ENCODE measurements around the gene NSMF.
"Not testable (repeated sequence)": the region's sequence is repeated elsewhere in the genome, so short reads cannot be mapped to it uniquely, and the experiment has no call there.

Gene NSMF

GRCh38 chr9:137470785-137471184 lies 11.7 kb upstream of the NSMF start:
- POLR2A ChIA-PET, result interaction anchor here (0.9 kb wide), 1 partner anchor 9 kb away, joined by 3 read pairs; no protein-coding TSS in a partner anchor

GRCh38 chr9:137467896-137468295 lies 8.8 kb upstream of the NSMF start:
- ChIA-PET CTCF (no interaction called here), POLR2A (no interaction called here)
- WGBS (ENCODE audit: insufficient coverage), result 92% methylated on average over 6 of the region's 7 CpGs
- Histone ChIP-seq H3K27ac (ENCODE audit: insufficient read depth in 1 of 2, low read depth in 1 of 2, low read length in 2 of 2, poor library complexity in 1 of 2, severe bottlenecking in 2 of 2) (no peak overlapping the region), H3K4me1 (ENCODE audit: control extremely low read depth in 1 of 4, control insufficient read depth in 4 of 4, insufficient read depth in 4 of 4, low read length in 3 of 4) (peaks cover 9 to 27% (median 16%) of the 10 kb centered on the region in 4 experiments), H3K27me3 (replicated peaks in 2 of 5; ENCODE audit: control insufficient read depth in 4 of 5, insufficient read depth in 5 of 5, low read length in 4 of 5) (peaks cover 0 to 27% (median 6%) of the 10 kb centered on the region in 5 experiments), H3K36me3 (ENCODE audit: control insufficient read depth in 4 of 4, insufficient read depth in 4 of 4, low read length in 3 of 4) (no peaks in the 10 kb centered on the region), H3K4me3 (ENCODE audit: control insufficient read depth in 1 of 7, extremely low read depth in 1 of 7, insufficient read depth in 4 of 7, low read depth in 2 of 7, low read length in 6 of 7) (no peak overlapping the region), H3K9me3 (ENCODE audit: control extremely low read depth in 1 of 5, control insufficient read depth in 4 of 5, insufficient read depth in 2 of 5, low read depth in 1 of 5, low read length in 4 of 5) (peaks cover 0 to 26% (median 0%) of the 10 kb centered on the region in 5 experiments)
- DNase-seq, result no peak

More at GRCh38 chr9:137470785-137471184, 11.7 kb upstream of the NSMF start:
- Histone ChIP-seq H3K4me1 (ENCODE audit: control extremely low read depth in 1 of 4, control insufficient read depth in 4 of 4, insufficient read depth in 4 of 4, low read length in 3 of 4) (peaks cover 9 to 25% (median 16%) of the 10 kb centered on the region in 4 experiments), H3K27me3 (replicated peaks in 2 of 5; ENCODE audit: control insufficient read depth in 4 of 5, insufficient read depth in 5 of 5, low read length in 4 of 5) (peaks cover 0 to 20% (median 6%) of the 10 kb centered on the region in 5 experiments), H3K36me3 (ENCODE audit: control insufficient read depth in 4 of 4, insufficient read depth in 4 of 4, low read length in 3 of 4) (no peaks in the 10 kb centered on the region), H3K9me3 (ENCODE audit: control extremely low read depth in 1 of 5, control insufficient read depth in 4 of 5, insufficient read depth in 2 of 5, low read depth in 1 of 5, low read length in 4 of 5) (peaks cover 0 to 26% (median 10%) of the 10 kb centered on the region in 5 experiments), H3K4me3 (ENCODE audit: control insufficient read depth in 1 of 7, extremely low read depth in 1 of 7, insufficient read depth in 4 of 7, low read depth in 2 of 7, low read length in 6 of 7) (peak overlapping the region in 1 of 7 experiments; percentile 37), H3K27ac (ENCODE audit: insufficient read depth in 1 of 2, low read depth in 1 of 2, low read length in 2 of 2, poor library complexity in 1 of 2, severe bottlenecking in 2 of 2) (no peak overlapping the region)
- whole genome bisulfite sequencing (ENCODE audit: insufficient coverage), result no CpG with 5 or more reads among the region's 7 CpGs
- peak; percentile 49 to 92 (median 90) for DNase-seq
- CTCF ChIA-PET, result interaction anchor here (1.1 to 1.6 kb wide), 2 partner anchors 38 to 54 kb away, joined by 3 to 4 read pairs; no protein-coding TSS in a partner anchor

- no peaks in the 10 kb centered on the region for H3K36me3 ChIP-seq (ENCODE audit: control insufficient read depth in 4 of 4, insufficient read depth in 4 of 4, low read length in 3 of 4)
- DNase-seq, result no peak
- no peak overlapping the region for H3K27ac ChIP-seq (ENCODE audit: insufficient read depth in 1 of 2, low read depth in 1 of 2, low read length in 2 of 2, poor library complexity in 1 of 2, severe bottlenecking in 2 of 2)
- ChIA-PET POLR2A (no interaction called here), CTCF (no interaction called here)
- H3K4me3 ChIP-seq (ENCODE audit: control insufficient read depth in 1 of 7, extremely low read depth in 1 of 7, insufficient read depth in 4 of 7, low read depth in 2 of 7, low read length in 6 of 7), result no peak overlapping the region
- WGBS (ENCODE audit: insufficient coverage), result 99% methylated on average over 16 of the region's 16 CpGs
- peaks cover 9 to 34% (median 23%) of the 10 kb centered on the region in 4 experiments for H3K4me1 ChIP-seq (ENCODE audit: control extremely low read depth in 1 of 4, control insufficient read depth in 4 of 4, insufficient read depth in 4 of 4, low read length in 3 of 4)
- peaks cover 0 to 28% (median 0%) of the 10 kb centered on the region in 5 experiments for H3K9me3 ChIP-seq (ENCODE audit: control extremely low read depth in 1 of 5, control insufficient read depth in 4 of 5, insufficient read depth in 2 of 5, low read depth in 1 of 5, low read length in 4 of 5)
- peaks cover 0 to 27% (median 6%) of the 10 kb centered on the region in 5 experiments for H3K27me3 ChIP-seq (replicated peaks in 2 of 5; ENCODE audit: control insufficient read depth in 4 of 5, insufficient read depth in 5 of 5, low read length in 4 of 5)
Observed at GRCh38 chr9:137467161-137467581, 8.0 kb upstream of the NSMF start.

- H3K27ac ChIP-seq (ENCODE audit: insufficient read depth in 1 of 2, low read depth in 1 of 2, low read length in 2 of 2, poor library complexity in 1 of 2, severe bottlenecking in 2 of 2); H3K36me3 ChIP-seq (ENCODE audit: control insufficient read depth in 4 of 4, insufficient read depth in 4 of 4, low read length in 3 of 4); CTCF ChIA-PET; DNase-seq; POLR2A ChIA-PET; H3K4me3 ChIP-seq (ENCODE audit: control insufficient read depth in 1 of 7, extremely low read depth in 1 of 7, insufficient read depth in 4 of 7, low read depth in 2 of 7, low read length in 6 of 7): not testable (repeated sequence)
- peaks cover 0 to 27% (median 3%) of the 10 kb centered on the region in 5 experiments for H3K27me3 ChIP-seq (replicated peaks in 2 of 5; ENCODE audit: control insufficient read depth in 4 of 5, insufficient read depth in 5 of 5, low read length in 4 of 5)
- WGBS (ENCODE audit: insufficient coverage), result 95% methylated on average over 25 of the region's 35 CpGs
- peaks cover 0 to 28% (median 0%) of the 10 kb centered on the region in 5 experiments for H3K9me3 ChIP-seq (ENCODE audit: control extremely low read depth in 1 of 5, control insufficient read depth in 4 of 5, insufficient read depth in 2 of 5, low read depth in 1 of 5, low read length in 4 of 5)
- peaks cover 9 to 41% (median 29%) of the 10 kb centered on the region in 4 experiments for H3K4me1 ChIP-seq (ENCODE audit: control extremely low read depth in 1 of 4, control insufficient read depth in 4 of 4, insufficient read depth in 4 of 4, low read length in 3 of 4)
Observed at GRCh38 chr9:137466389-137467085, 7.4 kb upstream of the NSMF start.

- no peak for DNase-seq
- no peaks in the 10 kb centered on the region for H3K36me3 ChIP-seq (ENCODE audit: control insufficient read depth in 4 of 4, insufficient read depth in 4 of 4, low read length in 3 of 4)
- CTCF ChIA-PET, result no interaction called here
- H3K4me3 ChIP-seq (ENCODE audit: control insufficient read depth in 1 of 7, extremely low read depth in 1 of 7, insufficient read depth in 4 of 7, low read depth in 2 of 7, low read length in 6 of 7), result no peak overlapping the region
- H3K27ac ChIP-seq (ENCODE audit: insufficient read depth in 1 of 2, low read depth in 1 of 2, low read length in 2 of 2, poor library complexity in 1 of 2, severe bottlenecking in 2 of 2), result no peak overlapping the region
- POLR2A ChIA-PET, result no interaction called here
- H3K9me3 ChIP-seq (ENCODE audit: control extremely low read depth in 1 of 5, control insufficient read depth in 4 of 5, insufficient read depth in 2 of 5, low read depth in 1 of 5, low read length in 4 of 5), result peaks cover 0 to 28% (median 0%) of the 10 kb centered on the region in 5 experiments
- peaks cover 9 to 44% (median 33%) of the 10 kb centered on the region in 4 experiments for H3K4me1 ChIP-seq (ENCODE audit: control extremely low read depth in 1 of 4, control insufficient read depth in 4 of 4, insufficient read depth in 4 of 4, low read length in 3 of 4)
- peaks cover 0 to 27% (median 3%) of the 10 kb centered on the region in 5 experiments for H3K27me3 ChIP-seq (replicated peaks in 2 of 5; ENCODE audit: control insufficient read depth in 4 of 5, insufficient read depth in 5 of 5, low read length in 4 of 5)
- 99% methylated on average over 20 of the region's 23 CpGs for WGBS (ENCODE audit: insufficient coverage)
Observed at GRCh38 chr9:137465720-137466388, 6.7 kb upstream of the NSMF start.

- ChIA-PET POLR2A (no interaction called here), CTCF (no interaction called here)
- 98% methylated on average over 20 of the region's 23 CpGs for WGBS (ENCODE audit: insufficient coverage)
- Histone ChIP-seq H3K27me3 (replicated peaks in 2 of 5; ENCODE audit: control insufficient read depth in 4 of 5, insufficient read depth in 5 of 5, low read length in 4 of 5) (peaks cover 0 to 27% (median 3%) of the 10 kb centered on the region in 5 experiments), H3K27ac (ENCODE audit: insufficient read depth in 1 of 2, low read depth in 1 of 2, low read length in 2 of 2, poor library complexity in 1 of 2, severe bottlenecking in 2 of 2) (no peak overlapping the region), H3K9me3 (ENCODE audit: control extremely low read depth in 1 of 5, control insufficient read depth in 4 of 5, insufficient read depth in 2 of 5, low read depth in 1 of 5, low read length in 4 of 5) (peaks cover 0 to 28% (median 0%) of the 10 kb centered on the region in 5 experiments), H3K36me3 (ENCODE audit: control insufficient read depth in 4 of 4, insufficient read depth in 4 of 4, low read length in 3 of 4) (no peaks in the 10 kb centered on the region), H3K4me3 (ENCODE audit: control insufficient read depth in 1 of 7, extremely low read depth in 1 of 7, insufficient read depth in 4 of 7, low read depth in 2 of 7, low read length in 6 of 7) (no peak overlapping the region), H3K4me1 (ENCODE audit: control extremely low read depth in 1 of 4, control insufficient read depth in 4 of 4, insufficient read depth in 4 of 4, low read length in 3 of 4) (peaks cover 3 to 44% (median 34%) of the 10 kb centered on the region in 4 experiments)
- DNase-seq, result no peak
Observed at GRCh38 chr9:137465000-137465719, 6.0 kb upstream of the NSMF start.

Measured in common myeloid progenitor, CD34-positive (primary cell).